Vagina (tissue), 2 donors: ENCODE measurements around the gene RPGRIP1. TPM values are rescaled to one million over a fixed set of nuclear protein-coding genes. Genes with fewer than 3 reads are reported as not detected.

Source experiments
- DNase-seq, 2 donors: peaks; one replicate each; pipeline ENCODE4 v3.0.0-alpha.2; 2017; ENCODE audit errors: extremely low spot score in 2 of 2
- H3K27ac ChIP-seq: fragments of 200-600 bp; sonication (generic); one replicate; pipeline ENCODE4 v1.5.1; 2019
- H3K27me3 ChIP-seq: fragments of 200-600 bp; sonication (generic); one replicate; pipeline ENCODE4 v1.5.1; 2019
- H3K36me3 ChIP-seq, 2 donors: fragments of 200-600 bp; sonication (generic); one replicate each; pipeline ENCODE4 v1.5.1; 2017 to 2019
- H3K4me1 ChIP-seq: fragments of 200-600 bp; sonication (generic); one replicate; pipeline ENCODE4 v1.5.1; 2019
- H3K4me3 ChIP-seq, 2 donors: fragments of 200-600 bp; sonication (generic); 1 replicate in 1 of 2; 2 replicates in 1 of 2; pipeline ENCODE4 v1.5.1; 2016 to 2019
- H3K9me3 ChIP-seq: fragments of 200-600 bp; sonication (generic); one replicate; pipeline ENCODE4 v1.5.1; 2019
- POLR2A ChIP-seq, 2 donors: fragments of 450-650 bp; IDR thresholded peaks; one replicate each; pipeline ENCODE4 v1.6.1; 2017; ENCODE audit warnings: antibody characterized with exemption in 2 of 2, mild to moderate bottlenecking in 2 of 2, moderate library complexity in 2 of 2
- POLR2AphosphoS5 ChIP-seq, 2 donors: sonication (generic); formaldehyde crosslinking; IDR thresholded peaks; one replicate each; pipeline ENCODE4 v1.9.0; 2017; ENCODE audit warnings: antibody characterized with exemption in 2 of 2, mild to moderate bottlenecking in 2 of 2, low read depth in 1 of 2; ENCODE audit not compliant: insufficient read depth in 1 of 2
- intact Hi-C: fragments of 100-400 bp; cut with DNase I; formaldehyde crosslinking; loops from one replicate; pipeline ENCODE4 v1.15.1; 2023
- total RNA-seq: library from RNA; depleted of rRNA; stranded (reverse); fragments of >200 nt; gene quantifications from one replicate; pipeline ENCODE4 v1.2.3, GENCODE V29; 2016
- TF ChIP-seq, protein P1 (sequence below), 3 experiments: fragments of 450-650 bp in 2 of 3; fragments of 200-600 bp in 1 of 3; sonication (generic) in 1 of 3; IDR thresholded peaks; one replicate each; pipeline ENCODE4 v1.5.1; 2017 to 2019; ENCODE audit warnings: antibody characterized with exemption in 3 of 3, mild to moderate bottlenecking in 2 of 3, moderate library complexity in 2 of 3

RPGRIP1 gene
- not detected for total RNA-seq

DNA sequence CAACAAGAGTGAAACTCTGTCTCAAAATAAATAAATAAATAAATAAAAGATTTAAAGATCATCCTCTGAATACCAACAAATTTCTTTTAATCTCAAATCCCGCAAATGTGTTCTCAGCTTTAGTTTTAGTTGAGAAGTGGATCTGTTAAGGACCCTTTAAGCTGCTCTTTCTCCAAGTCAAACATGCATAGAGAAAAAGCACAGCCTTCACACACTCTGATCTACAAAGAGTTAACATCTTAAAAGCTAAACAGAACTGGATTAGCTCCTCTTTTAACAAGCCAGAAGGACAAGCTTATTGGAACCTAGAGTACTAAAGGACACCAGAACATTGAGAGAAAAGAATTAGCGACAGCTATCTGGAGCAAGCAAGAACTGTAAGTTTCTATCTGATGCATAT is at the start of gene RPGRIP1:
RPGRIP1 (plus strand) TSS at position 301 of the 400 bp plus-strand sequence. CDS start 7,894 bp downstream, outside the sequence.
- H3K27me3 ChIP-seq: no peaks in the 10 kb centered on the region
- no peak within 1 kb of the TSS for H3K4me3 ChIP-seq
- H3K9me3 ChIP-seq: no peaks in the 10 kb centered on the region
- no peak within 1 kb of the TSS for H3K27ac ChIP-seq
- intact Hi-C loops: no loop called here
- no peaks in the 10 kb centered on the region for H3K4me1 ChIP-seq
- H3K36me3 ChIP-seq: no peaks in the 10 kb centered on the region
- no peak for DNase-seq
- TF ChIP-seq POLR2A (IDR thresholded peaks at IDR 0.05): no peak
- TF ChIP-seq, protein P1, sequence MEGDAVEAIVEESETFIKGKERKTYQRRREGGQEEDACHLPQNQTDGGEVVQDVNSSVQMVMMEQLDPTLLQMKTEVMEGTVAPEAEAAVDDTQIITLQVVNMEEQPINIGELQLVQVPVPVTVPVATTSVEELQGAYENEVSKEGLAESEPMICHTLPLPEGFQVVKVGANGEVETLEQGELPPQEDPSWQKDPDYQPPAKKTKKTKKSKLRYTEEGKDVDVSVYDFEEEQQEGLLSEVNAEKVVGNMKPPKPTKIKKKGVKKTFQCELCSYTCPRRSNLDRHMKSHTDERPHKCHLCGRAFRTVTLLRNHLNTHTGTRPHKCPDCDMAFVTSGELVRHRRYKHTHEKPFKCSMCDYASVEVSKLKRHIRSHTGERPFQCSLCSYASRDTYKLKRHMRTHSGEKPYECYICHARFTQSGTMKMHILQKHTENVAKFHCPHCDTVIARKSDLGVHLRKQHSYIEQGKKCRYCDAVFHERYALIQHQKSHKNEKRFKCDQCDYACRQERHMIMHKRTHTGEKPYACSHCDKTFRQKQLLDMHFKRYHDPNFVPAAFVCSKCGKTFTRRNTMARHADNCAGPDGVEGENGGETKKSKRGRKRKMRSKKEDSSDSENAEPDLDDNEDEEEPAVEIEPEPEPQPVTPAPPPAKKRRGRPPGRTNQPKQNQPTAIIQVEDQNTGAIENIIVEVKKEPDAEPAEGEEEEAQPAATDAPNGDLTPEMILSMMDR (IDR thresholded peaks at IDR 0.05): no peak
- no peak for TF ChIP-seq POLR2AphosphoS5 (IDR thresholded peaks at IDR 0.05; ENCODE audit: insufficient read depth in 1 of 2, low read depth in 1 of 2)

DNA sequence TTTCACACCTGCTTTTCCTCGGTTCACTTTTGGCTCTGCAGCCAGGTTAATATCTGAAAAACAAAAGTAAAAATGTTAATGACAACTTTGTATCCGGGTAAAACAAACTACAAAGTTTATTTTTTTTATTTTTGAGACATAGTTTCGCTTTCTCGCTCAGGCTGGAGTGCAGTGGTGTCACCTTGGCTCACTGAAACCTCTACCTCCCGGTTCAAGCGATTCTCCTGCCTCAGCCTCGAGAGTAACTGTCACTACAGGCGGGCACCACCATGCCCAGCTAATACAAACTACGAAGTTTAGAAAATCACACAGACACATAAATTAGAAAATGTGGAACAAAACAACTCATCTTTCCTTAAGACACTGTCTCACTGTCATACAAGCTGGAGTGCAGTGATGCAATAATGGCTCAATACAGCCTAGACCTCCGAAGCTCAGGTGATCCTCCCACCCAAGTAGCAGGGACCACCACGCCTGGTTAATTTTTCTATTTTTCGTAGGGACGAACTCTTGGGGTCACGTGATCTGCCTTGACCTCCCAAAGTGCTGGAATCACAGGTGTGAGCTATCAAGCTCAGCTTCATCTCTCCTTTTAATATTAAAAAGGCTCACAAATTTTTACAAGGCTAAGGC is 48.7 kb upstream of the RPGRIP1 start:
- Histone ChIP-seq H3K36me3 (peaks cover 0 to 71% of the 10 kb centered on the region in 2 donors), H3K27me3 (no peaks in the 10 kb centered on the region), H3K4me3 (no peak overlapping the region), H3K4me1 (peaks cover 56% of the 10 kb centered on the region), H3K9me3 (no peaks in the 10 kb centered on the region), H3K27ac (no peak overlapping the region)
- TF ChIP-seq, protein P1 (IDR thresholded peaks at IDR 0.05): no peak
- TF ChIP-seq POLR2AphosphoS5 (IDR thresholded peaks at IDR 0.05; ENCODE audit: insufficient read depth in 1 of 2, low read depth in 1 of 2): no peak
- intact Hi-C loops: no loop called here
- no peak for DNase-seq

- peaks cover 0 to 55% of the 10 kb centered on the region in 2 donors for H3K36me3 ChIP-seq
- DNase-seq: no peak
- H3K9me3 ChIP-seq: no peaks in the 10 kb centered on the region
- intact Hi-C loops: no loop called here
- H3K27ac ChIP-seq: no peak overlapping the region
- H3K4me3 ChIP-seq: no peak overlapping the region
- peaks cover 80% of the 10 kb centered on the region for H3K4me1 ChIP-seq
- no peaks in the 10 kb centered on the region for H3K27me3 ChIP-seq
- TF ChIP-seq, protein P1 (IDR thresholded peaks at IDR 0.05): no peak
- TF ChIP-seq POLR2A (IDR thresholded peaks at IDR 0.05) (no peak), POLR2AphosphoS5 (IDR thresholded peaks at IDR 0.05; ENCODE audit: insufficient read depth in 1 of 2, low read depth in 1 of 2) (no peak)
These were observed 46.3 kb upstream of the RPGRIP1 start for GRCh38 chr14:21233457-21234076.

DNA sequence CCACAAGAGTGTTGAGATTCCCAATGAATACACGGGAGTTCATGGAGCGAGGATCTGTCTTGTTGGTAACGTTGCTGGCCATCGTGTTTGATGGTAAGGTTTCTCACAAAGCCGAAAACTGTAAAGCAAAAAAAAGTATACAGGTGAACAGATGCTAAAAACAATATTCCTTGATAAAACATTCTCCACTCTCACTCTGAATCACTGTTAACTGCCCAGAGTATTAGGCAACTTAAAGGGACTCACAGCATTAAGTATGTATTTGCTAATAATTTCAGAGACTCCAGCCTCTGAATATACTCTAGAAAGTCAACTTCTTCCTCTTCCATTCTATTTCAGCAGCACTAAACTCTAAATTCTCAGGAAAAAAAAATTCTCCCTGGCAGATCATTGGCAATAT is 45.8 kb upstream of the RPGRIP1 start:
- no peak for TF ChIP-seq POLR2A (IDR thresholded peaks at IDR 0.05)
- TF ChIP-seq, protein P1 (IDR thresholded peaks at IDR 0.05): no peak
- no peak for TF ChIP-seq POLR2AphosphoS5 (IDR thresholded peaks at IDR 0.05; ENCODE audit: insufficient read depth in 1 of 2, low read depth in 1 of 2)
- no peaks in the 10 kb centered on the region for H3K9me3 ChIP-seq
- no peak overlapping the region for H3K4me3 ChIP-seq
- H3K4me1 ChIP-seq: peaks cover 84% of the 10 kb centered on the region
- intact Hi-C loops: no loop called here
- H3K36me3 ChIP-seq: peaks cover 0 to 49% of the 10 kb centered on the region in 2 donors
- H3K27me3 ChIP-seq: no peaks in the 10 kb centered on the region
- H3K27ac ChIP-seq: no peak overlapping the region
- no peak for DNase-seq
